ENCODE results near the gene UVRAG.

The UVRAG gene

DNA sequence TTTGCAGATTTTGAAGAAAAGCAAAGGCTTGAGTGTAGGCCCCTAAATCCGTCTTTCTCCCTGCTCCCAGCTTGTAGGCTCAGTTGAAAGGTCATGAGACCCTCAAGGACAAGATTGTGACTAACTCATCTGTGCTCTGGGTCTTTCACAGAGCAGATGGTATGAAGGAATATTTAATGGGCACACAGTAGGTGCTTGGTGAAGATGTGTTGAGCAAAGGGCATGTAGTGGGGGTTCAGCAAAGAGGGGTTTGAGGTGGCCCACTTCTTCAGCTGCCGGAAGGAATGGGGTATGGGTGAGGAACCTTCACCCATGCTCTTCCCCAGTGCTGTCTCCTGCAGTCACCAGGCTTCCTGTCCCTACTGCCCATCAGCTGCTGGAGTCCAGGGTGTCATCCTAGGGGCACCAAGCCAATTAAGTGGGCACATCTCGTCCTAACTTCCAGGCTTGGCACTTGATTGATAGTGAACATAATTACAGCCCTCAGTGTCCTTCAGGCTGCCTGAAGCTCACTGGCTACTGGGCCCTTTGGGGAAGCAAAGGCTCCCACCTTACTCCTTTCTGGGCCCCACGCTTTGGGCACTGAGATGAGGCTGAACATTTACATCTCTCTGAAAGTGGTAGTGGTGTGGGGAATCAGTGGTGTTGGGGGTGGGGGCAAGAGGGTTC is 31.5 kb upstream of the UVRAG start:
- DNase-seq (ENCODE audit: low read depth, low spot score) = no peak

DNA sequence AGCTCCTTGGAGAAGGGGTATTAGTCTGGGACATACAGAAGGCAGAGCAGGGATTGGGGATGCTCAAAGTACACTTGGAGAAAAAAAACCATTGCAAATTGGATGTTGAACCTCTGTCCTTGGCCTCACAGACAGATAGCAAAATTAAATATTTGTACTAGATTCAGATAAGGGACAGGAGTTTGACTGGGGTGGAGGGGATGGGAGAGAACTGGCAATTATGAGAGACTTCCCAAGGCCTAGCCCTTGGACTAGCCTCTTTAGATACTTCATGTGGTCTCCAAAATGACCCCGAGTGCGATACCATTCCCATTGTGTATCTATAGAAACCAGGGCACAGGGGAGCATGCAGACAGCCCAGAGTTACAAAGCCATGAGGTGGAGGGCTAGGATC is 30.9 kb upstream of the UVRAG start:
- no peak for DNase-seq (ENCODE audit: low read depth, low spot score)

DNA sequence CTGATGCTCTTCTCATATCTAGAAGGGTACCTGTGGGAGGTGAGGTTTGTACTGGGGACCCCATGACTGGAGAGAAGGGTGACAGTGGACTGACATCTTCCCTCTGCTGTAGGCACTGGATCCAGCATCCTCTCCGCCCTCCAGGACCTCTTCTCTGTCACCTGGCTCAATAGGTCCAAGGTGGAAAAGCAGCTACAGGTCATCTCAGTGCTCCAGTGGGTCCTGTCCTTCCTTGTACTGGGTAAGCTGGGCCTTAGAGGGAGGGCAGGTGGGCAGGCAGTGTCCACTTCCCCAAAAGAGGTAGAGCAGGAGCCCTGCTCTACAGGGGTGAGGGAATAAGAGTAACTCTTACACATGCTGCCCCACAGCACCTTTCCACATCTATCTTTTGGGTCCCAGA is 30.5 kb upstream of the UVRAG start:
- no peak for DNase-seq (ENCODE audit: low read depth, low spot score)

DNA sequence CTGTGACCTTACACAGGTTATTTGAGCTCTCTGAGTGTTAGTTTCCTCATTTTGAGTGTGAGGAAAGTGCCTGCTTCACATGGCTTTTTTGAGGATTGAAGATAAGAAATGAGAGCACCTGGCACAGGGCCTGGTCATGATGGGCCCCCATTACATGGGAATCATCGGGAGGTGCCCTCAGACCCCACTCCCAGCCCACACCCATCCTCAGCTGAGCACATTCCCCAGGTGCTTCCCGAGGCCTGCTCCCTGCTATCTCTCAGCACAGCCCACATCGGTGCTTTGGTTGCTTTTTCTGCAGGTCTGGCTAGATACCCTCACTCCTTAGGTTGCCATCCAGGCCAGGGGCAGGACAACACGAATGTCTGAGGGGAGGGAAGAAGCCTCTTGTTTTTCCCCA is 29.8 kb upstream of the UVRAG start:
- DNase-seq (ENCODE audit: low read depth, low spot score) = no peak

DNA sequence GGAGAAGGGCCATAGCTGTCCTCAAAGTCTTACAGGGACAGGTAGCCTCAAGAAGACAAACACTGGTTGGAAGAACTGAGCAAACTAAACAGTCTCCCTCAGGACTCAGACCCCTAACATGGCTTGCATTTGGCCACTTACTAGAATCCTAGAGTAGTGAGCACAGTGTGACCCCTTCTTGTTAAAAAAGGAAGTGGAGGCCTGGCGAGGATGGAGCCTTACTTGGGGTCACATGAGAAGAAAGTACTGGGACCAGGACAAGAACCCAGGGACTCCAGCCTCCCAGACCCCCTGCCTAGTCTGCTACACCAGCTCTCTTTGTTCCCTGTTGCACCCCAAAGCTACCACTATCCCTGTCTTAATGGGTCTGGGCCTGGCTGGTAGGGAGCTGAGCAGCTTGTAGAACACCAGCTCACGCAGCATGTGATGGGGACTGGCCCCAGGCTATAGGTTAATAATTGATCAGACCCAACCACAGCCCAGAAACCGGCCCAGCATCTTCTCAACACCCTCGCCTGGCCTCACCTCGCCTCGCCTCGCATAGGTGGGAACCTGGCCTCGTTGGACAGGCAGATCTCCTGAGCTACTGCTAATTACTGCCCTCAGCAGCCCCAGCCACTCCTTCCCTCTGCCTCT is 28.8 kb upstream of the UVRAG start:
- no peak for DNase-seq (ENCODE audit: low read depth, low spot score)

DNA sequence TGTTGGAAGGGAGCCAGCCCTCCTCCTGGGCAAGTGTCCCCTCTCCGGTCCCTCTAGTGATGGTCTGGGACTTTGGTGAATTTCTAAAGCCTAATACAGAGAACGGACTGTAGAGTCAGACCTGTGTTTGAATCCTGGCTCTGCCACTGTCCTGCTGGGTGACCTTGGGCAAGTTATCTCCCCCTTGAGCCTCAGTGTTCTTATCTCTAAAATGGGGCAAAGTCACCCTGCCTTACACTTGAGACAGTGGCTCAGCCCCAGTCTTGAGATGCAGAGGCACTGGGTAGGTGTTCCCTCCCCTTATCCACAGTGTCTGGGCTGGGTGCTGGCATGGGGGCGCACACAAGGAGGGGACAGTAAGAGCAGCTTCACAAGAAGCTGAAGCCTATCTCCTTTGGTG is 25.5 kb upstream of the UVRAG start:
- no peak for DNase-seq (ENCODE audit: low read depth, low spot score)

DNA sequence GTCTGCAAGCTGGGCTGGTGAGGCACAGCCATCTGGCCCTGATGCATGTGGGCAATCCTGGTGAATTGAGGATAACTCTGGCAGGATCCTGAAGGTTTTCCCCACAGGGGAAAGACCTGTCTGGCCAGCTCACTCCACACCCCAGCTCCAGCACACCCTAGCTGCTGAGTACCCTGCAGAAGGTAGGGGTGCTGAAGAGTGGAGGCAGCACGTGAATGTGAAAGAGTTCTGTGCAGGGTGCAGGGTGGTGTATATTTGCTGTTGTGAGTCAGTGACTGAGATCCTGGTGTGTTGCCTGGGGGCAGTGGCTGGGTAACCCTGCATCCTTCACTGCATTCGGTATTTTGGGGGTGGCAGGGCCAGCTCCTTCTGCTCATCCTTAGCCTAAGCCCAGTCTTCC is 24.0 kb upstream of the UVRAG start:
- no peak for DNase-seq (ENCODE audit: low read depth, low spot score)

DNA sequence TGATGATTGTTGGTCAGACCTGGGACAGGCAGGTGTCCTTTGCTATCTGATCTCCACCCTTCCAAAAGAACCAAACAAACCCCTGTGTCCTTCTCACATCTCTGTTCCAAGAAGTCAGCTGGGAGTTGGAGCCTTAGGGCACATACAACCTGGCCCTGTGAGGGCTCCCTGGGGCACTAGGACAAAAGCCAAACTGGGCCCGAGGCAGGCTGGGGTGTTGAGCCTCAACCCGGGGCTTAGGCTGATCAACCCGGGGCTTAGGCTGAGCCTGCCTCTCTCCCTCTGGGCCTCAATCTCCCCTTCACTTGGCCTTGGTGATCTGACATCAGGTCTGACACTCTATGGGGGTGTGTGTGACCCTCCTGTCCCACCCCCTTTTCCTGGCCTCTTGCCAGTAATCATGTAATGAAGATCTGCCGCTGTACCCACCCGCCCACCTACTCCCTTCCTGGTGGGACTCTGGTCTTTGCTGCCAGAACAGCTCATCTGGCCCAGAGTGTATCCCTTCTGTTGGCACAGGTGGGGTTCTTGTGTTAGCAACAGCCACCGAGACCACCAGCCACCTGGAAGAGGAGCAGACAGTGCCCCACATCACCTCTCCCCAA is 22.8 kb upstream of the UVRAG start:
- DNase-seq (ENCODE audit: low read depth, low spot score) = no peak

DNA sequence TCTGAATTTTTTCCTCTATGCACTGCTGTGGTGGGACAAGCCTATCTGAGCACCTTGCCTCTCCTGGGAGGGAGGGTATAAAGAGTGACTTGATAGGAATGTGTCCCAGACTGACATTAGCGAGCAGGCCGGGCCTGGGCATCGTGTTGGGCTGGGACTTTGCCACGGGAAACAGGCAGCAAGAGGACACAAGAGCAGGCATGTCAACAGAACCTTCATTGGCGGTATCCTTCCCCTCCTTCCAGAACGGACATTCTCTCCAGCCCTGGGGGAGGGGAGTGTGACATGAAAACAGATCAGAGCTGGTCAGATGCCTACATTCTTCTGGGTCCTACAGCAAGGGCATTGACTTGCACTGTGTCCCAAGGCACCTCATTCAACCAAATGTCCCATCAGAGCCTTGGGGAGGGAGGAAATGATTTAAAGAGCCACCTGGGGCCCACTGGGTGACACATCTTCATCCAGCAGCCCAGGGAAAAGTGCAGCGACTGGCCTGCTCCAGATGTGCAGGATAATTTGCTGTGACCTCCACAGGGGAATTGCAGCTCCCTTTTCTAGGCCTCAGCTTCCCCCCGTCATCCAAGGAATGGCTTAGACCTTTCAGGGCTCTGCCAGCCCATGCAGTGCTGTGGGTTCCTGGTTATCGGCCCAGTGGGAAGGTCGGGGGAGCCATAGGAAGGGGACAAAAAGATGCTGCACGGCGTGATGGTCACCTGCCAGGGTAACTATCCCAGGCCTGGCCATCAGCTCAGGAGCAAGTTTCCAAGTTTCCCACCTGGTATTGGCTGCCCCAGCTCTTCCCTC is 21.8 kb upstream of the UVRAG start:
- DNase-seq (ENCODE audit: low read depth, low spot score) = no peak

DNA sequence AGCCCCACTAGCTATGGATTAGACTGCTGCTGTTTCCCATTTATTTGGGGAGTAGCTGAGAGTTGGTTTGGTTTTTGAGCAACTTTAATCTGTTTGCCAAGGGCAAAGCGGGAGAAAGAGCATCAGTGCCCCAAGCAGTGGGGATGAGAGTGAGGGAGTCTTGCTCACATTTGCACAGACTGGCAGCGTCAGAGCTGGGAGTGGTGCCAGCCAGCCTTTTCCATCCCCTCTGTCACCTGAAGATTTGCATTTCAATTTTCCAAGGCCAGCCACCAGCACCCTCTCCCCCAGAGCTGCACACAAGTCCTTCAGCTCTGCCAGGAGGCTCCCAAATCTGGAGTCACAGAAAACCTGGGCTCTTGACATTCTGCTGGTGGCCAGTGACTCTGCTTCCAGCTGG is 21.0 kb upstream of the UVRAG start:
- DNase-seq (ENCODE audit: low read depth, low spot score) = no peak

DNA sequence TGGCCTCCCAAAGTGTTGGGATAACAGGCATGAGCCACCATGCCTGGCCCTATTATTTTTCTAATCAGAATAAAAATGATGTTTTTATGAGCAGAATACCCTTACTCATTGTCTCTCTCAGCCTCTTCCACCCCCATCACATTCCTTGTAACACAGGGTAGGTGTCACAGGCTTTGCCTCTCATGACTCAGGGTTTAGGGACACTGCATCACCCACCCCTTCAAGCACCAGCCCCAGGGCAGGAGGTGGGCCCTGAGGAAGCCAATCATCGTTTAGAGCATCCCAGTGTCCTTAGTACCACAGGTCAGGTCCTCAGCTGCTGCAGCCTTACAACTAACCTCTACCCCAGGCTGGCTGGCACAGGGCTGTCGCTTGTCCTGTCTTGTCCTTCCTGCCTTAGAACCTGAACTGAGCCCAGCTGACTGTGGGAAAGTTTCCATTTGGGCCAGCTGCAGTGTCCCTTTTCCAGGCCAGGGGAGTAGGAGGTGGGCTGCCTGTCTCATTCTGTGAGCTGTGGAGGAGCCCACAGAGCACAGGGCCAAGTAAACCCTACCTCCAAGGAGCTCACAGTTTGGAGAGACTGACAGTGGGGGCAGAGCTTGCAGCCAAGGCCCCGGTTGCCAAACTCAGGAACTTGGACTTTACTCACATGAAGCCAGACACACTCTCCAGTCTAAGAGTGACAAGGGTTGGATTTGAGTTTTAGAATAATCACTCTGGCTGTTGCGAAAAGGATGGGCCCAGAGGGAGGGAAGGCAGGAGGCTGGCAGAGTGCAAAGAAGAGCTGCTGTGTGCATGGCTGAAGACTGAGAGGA is 19.5 kb upstream of the UVRAG start:
- no peak for DNase-seq (ENCODE audit: low read depth, low spot score)

DNA sequence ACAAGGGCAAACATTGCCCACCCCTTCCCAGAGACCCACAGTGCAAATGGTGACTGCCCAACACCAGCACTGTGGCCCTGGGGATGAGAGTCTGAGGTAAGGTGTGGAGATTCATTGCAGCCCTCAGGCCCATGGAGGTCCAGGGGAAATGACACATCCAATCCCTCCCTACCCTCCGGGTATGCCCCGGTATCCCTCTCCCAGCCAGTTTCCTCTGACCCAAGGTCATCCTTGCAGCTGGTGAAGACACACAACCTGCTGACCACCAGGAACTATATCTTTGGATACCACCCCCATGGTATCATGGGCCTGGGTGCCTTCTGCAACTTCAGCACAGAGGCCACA is 18.9 kb upstream of the UVRAG start:
- no peak for DNase-seq (ENCODE audit: low read depth, low spot score)

DNA sequence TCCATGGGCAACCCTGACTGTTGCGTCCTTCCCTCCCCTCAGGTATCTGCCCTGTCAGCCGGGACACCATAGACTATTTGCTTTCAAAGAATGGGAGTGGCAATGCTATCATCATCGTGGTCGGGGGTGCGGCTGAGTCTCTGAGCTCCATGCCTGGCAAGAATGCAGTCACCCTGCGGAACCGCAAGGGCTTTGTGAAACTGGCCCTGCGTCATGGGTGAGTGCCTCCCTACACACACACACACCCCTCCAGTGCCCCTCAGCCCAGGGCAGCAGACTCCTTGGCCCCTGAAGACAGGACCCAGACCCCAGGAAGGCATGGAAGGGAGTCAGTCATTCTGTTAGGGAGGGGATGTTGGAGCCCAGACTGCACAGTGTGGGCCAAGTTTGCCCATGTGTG is 17.9 kb upstream of the UVRAG start:
- DNase-seq (ENCODE audit: low read depth, low spot score) = no peak

DNA sequence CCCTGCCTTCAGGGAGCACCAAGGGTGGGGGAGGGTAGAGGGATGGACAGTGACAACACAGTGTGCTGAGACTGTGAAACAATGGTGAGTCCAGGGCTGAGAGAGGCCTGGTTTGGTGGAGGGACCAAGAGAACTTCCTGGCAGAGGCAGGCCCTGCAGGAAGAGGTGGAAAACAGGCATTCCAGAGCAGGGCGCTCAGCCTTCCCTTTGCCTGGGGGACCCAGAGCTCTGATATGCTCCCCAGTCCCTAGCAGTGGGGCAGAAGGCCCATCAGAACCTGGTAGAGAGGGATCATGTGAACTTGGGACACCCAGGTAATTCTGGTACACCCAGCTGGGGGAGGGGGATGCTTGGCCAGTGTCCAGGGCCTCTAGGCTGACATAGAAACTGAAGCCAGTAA is 17.2 kb upstream of the UVRAG start:
- DNase-seq (ENCODE audit: low read depth, low spot score) = no peak

DNA sequence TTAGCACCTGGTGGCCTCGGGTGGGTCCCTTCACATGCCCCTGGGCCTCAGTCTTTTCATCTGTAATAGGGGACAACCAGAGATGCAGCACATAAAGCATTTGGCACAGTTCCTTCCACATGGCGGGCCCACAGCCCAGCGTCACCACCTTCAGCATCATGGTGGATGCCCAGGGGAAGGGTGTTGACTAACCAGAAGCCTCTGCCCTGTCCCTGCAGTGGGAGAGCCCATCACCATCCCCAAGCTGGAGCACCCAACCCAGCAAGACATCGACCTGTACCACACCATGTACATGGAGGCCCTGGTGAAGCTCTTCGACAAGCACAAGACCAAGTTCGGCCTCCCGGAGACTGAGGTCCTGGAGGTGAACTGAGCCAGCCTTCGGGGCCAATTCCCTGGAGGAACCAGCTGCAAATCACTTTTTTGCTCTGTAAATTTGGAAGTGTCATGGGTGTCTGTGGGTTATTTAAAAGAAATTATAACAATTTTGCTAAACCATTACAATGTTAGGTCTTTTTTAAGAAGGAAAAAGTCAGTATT is 14.8 kb upstream of the UVRAG start:
- no peak for DNase-seq (ENCODE audit: low read depth, low spot score)

DNA sequence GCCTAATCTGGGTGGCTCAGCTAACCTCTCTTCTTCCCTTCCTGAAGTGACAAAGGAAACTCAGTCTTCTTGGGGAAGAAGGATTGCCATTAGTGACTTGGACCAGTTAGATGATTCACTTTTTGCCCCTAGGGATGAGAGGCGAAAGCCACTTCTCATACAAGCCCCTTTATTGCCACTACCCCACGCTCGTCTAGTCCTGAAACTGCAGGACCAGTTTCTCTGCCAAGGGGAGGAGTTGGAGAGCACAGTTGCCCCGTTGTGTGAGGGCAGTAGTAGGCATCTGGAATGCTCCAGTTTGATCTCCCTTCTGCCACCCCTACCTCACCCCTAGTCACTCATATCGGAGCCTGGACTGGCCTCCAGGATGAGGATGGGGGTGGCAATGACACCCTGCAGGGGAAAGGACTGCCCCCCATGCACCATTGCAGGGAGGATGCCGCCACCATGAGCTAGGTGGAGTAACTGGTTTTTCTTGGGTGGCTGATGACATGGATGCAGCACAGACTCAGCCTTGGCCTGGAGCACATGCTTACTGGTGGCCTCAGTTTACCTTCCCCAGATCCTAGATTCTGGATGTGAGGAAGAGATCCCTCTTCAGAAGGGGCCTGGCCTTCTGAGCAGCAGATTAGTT is 14.2 kb upstream of the UVRAG start:
- no peak for DNase-seq (ENCODE audit: low read depth, low spot score)

DNA sequence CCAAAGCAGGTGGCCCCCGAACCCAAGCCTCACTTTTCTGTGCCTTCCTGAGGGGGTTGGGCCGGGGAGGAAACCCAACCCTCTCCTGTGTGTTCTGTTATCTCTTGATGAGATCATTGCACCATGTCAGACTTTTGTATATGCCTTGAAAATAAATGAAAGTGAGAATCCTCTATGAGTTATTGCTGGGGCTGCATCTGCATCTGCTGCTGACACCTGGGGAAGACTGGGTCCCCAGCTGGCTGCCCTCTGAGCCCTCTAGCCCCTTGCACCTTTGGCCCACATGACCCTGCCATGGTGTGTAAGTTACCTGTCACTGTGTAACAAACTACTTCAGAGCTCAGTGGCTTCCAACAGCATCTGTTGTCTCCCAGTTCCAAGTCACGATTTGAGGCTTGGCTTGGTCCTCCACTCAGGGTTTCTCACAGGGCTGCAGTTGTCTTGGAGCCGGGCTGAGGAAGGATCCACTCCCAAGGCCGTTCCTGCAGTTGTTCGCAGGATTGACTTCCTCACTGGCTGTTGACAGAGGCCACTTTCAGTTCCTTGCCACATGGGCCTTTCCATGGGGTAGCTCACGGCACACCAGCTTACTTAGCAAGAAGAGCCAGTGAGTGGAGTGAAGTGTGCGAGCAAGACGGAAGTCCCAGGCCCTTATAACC is 13.5 kb upstream of the UVRAG start:
- no peak for DNase-seq (ENCODE audit: low read depth, low spot score)

DNA sequence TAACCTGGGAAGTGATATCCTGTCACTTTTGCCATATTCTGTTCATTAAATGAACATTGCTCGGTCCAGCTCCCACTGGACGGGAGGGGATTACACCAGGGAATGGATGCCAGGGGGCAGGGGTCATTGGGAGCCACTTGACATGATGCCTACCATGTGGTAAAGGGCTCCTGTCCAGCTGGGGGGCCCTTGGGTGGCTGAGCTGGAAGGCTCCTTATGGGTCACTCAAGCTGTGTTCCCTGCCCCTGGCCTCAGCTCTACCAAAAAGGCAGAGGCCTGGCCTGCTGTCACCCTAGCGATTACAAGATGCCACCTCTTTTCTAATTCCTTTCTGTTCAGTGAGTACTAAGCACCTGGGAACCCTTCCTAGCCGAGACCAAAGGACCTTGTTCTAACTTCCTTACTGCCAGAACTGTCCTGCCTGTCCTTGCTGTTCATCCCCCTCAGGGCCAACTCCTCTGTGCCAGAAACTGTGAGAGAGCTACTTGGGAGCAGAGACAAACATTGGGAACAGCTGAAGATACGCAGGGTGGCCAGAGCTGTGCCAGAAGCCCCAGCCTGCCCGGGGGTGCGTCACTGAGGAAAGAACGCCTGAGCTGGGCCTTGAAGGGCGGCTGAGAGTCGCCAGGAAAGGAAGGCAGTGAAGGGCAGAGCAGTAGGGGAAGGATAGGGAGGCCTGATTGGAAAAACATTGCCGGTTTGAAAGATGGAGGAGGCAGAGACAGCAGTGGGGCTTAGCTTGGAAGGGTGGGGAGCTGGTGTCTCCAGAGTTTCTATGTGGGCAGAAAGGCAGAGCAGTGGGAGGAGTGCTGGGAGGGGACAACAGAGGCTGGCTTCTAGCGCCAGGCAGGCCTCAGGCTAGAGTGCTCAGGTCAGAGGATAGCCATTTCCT is 12.7 kb upstream of the UVRAG start:
- DNase-seq (ENCODE audit: low read depth, low spot score) = no peak
